Nephron progenitor cell (in vitro differentiated cells): ENCODE results near the gene PLXNA2.

ENCODE experiments used
- DNase-seq: peaks from one replicate; pipeline ENCODE4 v3.0.0; 2021
- H3K27ac Mint-ChIP-seq: 2 replicates; pipeline ENCODE4 v1.8.0; 2021; ENCODE audit warnings: mild to moderate bottlenecking, moderate library complexity, mixed read lengths
- H3K27me3 Mint-ChIP-seq: 2 replicates; pipeline ENCODE4 v1.8.0; 2021; ENCODE audit warnings: mild to moderate bottlenecking, low read depth, mixed read lengths; ENCODE audit not compliant: poor library complexity
- H3K36me3 Mint-ChIP-seq: 2 replicates; pipeline ENCODE4 v1.8.0; 2021; ENCODE audit warnings: low read depth, mixed read lengths
- H3K4me1 Mint-ChIP-seq: 2 replicates; pipeline ENCODE4 v1.8.0; 2021; ENCODE audit warnings: mixed read lengths
- H3K4me3 Mint-ChIP-seq: 2 replicates; pipeline ENCODE4 v1.8.0; 2021; ENCODE audit warnings: mild to moderate bottlenecking, moderate library complexity, mixed read lengths
- H3K9me3 Mint-ChIP-seq: 2 replicates; pipeline ENCODE4 v1.8.0; 2021; ENCODE audit warnings: mild to moderate bottlenecking, moderate library complexity, mixed read lengths
- CTCF ChIP-seq: fragments of 200-600 bp; sonication (generic); IDR thresholded peaks from 2 replicates; pipeline ENCODE4 v1.5.0; 2021; ENCODE audit warnings: antibody characterized with exemption

PLXNA2 gene

GRCh38 chr1:208103597-208104513 lies 140.3 kb downstream of the PLXNA2 start:
- no peak for TF ChIP-seq CTCF
- Mint-ChIP-seq H3K4me1 (peaks cover 72% of the 10 kb centered on the region), H3K4me3 (no peak overlapping the region), H3K9me3 (no peaks in the 10 kb centered on the region), H3K27me3 (peaks cover 16% of the 10 kb centered on the region), H3K27ac (no peak overlapping the region), H3K36me3 (peaks cover 19% of the 10 kb centered on the region)
- no peak for DNase-seq

GRCh38 chr1:208101661-208102431 lies 142.3 kb downstream of the PLXNA2 start:
- H3K4me1 Mint-ChIP-seq = peaks cover 64% of the 10 kb centered on the region
- H3K36me3 Mint-ChIP-seq = peaks cover 26% of the 10 kb centered on the region
- H3K27ac Mint-ChIP-seq = peak overlapping the region; percentile 31
- no peak for DNase-seq
- no peak overlapping the region for H3K4me3 Mint-ChIP-seq
- no peak for TF ChIP-seq CTCF
- H3K27me3 Mint-ChIP-seq = peaks cover 13% of the 10 kb centered on the region
- H3K9me3 Mint-ChIP-seq = no peaks in the 10 kb centered on the region

- no peak for DNase-seq
- H3K4me3 Mint-ChIP-seq = no peak overlapping the region
- H3K9me3 Mint-ChIP-seq = no peaks in the 10 kb centered on the region
- TF ChIP-seq CTCF = no peak
- H3K27me3 Mint-ChIP-seq = peaks cover 13% of the 10 kb centered on the region
- H3K27ac Mint-ChIP-seq = no peak overlapping the region
- peaks cover 32% of the 10 kb centered on the region for H3K36me3 Mint-ChIP-seq
- H3K4me1 Mint-ChIP-seq = peaks cover 55% of the 10 kb centered on the region
Measured at GRCh38 chr1:208100906-208101305, 143.3 kb downstream of the PLXNA2 start.

DNA sequence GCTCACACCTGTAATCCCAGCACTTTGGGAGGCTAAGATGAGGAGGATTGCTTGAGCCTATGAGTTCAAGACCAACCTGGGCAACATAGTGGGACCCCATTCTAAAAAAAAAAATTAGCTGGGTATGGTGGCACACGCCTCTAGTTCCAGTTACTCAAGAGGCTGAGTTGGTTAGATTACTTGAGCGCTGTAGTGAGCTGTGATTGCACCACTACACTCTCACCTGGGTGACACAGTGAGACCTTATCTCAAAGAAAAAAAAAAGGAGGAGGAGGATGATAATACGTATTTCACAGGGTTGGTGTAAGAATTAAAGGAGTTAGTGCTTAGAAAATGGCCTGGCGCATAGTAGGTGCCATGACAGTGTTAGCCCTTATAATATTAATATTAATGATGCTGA lies 144.1 kb downstream of the PLXNA2 start:
- DNase-seq = no peak
- Mint-ChIP-seq H3K4me1 (peaks cover 47% of the 10 kb centered on the region), H3K36me3 (peaks cover 40% of the 10 kb centered on the region), H3K9me3 (no peaks in the 10 kb centered on the region), H3K4me3 (no peak overlapping the region), H3K27me3 (peaks cover 9% of the 10 kb centered on the region), H3K27ac (no peak overlapping the region)
- TF ChIP-seq CTCF = no peak

DNA sequence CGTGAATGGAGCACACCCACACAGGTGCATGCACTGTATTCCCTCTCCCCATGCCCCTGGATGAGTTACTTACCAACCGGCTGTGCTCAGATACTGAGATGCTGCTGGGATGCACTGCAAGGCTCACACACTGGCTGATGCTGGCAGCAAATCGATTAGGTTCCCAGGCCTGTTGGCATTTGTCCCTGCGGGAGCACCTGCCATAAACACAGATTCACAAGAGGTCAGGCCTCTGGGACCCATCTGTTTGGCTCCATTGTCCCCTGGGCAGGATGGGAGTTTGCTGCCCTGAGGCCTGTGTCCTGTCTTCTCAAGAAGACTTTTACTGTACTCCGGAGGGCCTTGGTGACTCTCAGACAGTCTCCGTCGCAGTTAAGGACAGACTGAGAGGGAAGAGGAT lies 145.4 kb downstream of the PLXNA2 start:
- peak overlapping the region; percentile 1 for H3K27ac Mint-ChIP-seq
- no peaks in the 10 kb centered on the region for H3K9me3 Mint-ChIP-seq
- peaks cover 45% of the 10 kb centered on the region for H3K36me3 Mint-ChIP-seq
- no peak overlapping the region for H3K4me3 Mint-ChIP-seq
- TF ChIP-seq CTCF = no peak
- H3K4me1 Mint-ChIP-seq = peaks cover 34% of the 10 kb centered on the region
- DNase-seq = no peak
- peaks cover 3% of the 10 kb centered on the region for H3K27me3 Mint-ChIP-seq
